CD4-positive, alpha-beta T cell treated with Interferon alpha-2 for 1 hour (primary cell): ENCODE measurements around the gene NDUFC1.
"Not testable (repeated sequence)": the region's sequence is repeated elsewhere in the genome, so short reads cannot be mapped to it uniquely, and the experiment has no call there.

Experiments used
- DNase-seq, 2 donors: peaks; one replicate each; pipeline ENCODE4 v3.0.0-alpha.2; 2020 to 2022

The NDUFC1 gene

GRCh38 chr4:139297001-139297410 is 5.3 kb downstream of the NDUFC1 start:
- DNase-seq = no peak

DNA sequence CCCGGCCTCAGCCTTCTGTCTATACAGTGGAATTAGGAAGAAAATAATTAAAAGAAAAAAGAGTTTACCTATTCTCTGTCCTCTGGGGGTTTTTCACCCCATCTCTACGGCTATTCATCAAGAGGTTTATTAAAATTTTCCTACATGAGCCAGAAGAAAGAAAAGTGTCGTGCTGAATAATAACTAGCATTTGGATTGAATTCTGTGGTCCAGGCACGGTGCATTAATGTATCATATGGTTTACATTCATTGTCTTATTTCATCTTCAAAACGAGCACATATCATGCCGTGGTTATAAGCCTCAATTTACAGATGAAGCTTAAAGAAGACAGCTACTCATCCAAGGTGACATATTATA is 6.4 kb downstream of the NDUFC1 start:
- DNase-seq = no peak

GRCh38 chr4:139295206-139295941 is 6.9 kb downstream of the NDUFC1 start:
- DNase-seq = peak; percentile 94 to 97

DNA sequence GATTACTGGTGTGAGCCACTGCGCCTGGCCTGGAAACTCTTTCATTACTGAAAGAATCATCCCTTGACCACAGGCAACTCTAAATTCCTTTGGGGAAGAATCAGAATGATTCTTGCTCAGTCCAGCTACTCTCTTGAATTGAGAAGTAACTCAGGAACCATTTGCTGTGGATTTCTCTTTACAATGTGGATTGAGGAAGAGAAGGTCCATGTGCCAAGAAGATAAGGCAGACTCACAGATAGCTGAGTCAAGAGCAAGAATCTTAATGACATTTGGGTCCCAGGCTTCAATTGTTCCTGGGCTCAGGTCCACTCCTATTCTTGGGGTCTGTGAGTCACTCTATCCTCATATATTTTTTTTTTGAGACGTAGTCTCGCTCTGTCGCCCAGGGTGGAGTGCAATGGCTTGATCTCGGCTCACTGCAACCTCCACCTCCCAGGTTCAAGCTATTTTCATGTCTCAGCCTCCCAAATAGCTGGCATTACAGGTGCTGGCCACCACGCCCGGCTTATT is 16.0 kb downstream of the NDUFC1 start:
- DNase-seq = no peak

DNA sequence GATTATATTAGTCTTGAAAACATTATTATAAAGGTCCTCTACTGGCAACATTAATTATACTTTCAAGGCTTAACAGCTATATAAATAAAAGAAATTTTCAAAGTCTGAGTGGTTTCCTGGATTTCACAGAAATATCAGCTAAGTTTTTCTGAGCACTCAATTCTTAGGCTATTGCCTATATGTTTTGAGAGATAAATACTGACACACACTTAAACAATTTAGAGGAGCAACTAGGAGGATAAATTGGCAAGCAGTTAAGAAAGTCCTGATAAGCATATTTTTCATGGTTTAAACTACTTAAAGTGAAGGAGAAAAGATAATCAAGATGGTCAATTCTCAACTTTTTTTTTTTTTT is 19.6 kb downstream of the NDUFC1 start:
- no peak for DNase-seq

DNA sequence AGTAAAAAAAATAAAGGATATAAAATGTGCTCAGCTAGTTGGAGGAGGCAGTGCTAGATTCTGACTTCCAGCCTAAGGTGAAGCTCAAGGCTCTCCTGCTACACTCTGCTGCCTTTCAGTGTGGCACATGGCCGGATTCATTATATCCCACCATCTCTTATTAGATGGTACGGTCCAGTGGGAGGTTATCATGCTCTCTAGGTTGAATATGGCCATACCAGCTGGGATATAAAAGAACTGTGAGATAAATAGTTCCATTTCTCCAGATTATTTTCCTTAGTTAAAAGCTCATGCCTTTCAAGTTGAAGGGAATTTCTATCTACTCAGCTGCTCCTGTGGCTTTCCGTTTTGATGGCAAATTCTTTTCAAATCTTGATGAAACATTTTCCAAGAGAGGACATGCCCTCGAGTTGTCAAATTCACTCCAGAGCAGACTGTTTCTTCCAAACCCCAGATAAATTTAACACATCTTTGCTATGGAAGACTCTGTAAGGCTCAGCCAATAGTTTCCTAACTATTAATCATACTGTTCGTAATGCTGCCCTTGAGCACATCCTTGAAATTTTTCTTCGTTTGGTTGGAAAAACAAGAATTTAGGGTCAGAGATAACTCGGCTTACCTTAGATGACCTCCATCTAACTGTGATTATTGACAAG is 20.1 kb downstream of the NDUFC1 start:
- DNase-seq = no peak

DNA sequence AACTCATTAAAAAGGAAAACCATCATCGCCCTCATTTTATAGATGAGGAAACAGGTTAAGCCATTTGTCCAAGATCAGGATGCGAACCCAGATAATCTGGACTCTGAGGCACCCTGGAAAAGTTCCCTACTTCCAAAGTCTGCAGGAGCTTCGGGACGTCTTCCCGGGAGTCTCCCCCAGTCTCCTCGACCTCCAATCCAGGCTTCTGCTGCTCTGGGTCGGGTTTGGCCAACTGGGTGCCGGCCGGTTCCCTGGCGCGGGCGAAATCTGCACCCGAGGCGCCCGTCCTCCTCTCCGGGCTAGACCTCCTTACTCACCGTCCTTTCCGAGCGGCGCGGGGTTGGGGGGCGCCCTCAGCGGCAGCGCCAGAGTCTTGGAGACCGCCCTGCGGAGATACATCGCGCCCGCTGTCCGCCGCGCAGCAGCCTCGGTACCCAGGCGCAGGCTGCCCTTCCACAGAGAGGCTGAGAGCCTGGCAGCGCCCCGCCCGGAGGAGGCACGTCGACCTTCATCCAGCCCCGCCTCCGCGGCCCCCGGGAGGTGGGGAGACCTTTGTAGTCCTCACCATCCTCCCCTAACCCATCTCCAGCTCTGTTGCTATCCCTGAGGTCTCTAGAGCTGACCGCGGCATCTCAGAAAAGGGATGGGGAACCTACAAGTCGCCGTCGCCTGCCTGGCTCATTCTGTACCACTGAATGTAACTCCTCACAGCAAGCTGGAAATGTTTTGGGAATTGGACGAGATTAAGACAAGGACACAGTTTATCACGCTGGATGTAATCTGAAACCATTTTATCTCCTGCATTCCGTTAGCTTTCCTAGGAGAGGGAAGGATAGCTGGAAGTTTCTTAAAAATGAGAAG is 22.3 kb downstream of the NDUFC1 start, which contains the start of gene MGARP:
Gene MGARP, minus strand, starts transcription at position 466 of the 861 bp plus-strand sequence. Its CDS starts 67 bp downstream, at position 399.
- peak in 1 of 2 donors; percentile 7 for DNase-seq

- DNase-seq = no peak
Measured at GRCh38 chr4:139278912-139279759, 23.1 kb downstream of the NDUFC1 start.

GRCh38 chr4:139278485-139278884 is 23.8 kb downstream of the NDUFC1 start:
- no peak for DNase-seq

DNA sequence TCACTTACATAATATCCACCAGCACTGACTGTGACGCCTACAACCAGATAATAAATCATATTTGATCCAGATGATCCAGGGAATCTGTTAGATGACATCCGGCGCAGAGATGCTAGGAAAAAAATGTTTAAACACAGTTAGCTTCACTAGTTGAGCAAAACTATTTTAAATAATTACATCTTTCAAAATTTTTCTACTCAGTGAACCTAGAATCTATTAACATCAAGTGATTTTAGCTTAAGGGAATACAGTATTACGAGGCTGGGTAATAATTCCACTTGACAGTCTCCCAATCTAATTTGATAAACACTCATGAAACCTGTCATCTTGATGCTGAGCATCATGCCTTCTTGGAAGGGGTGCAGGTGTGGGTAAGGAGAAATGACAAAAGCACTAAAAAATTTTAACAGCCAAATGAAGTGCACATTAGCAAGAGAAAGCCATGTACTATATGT is 27.0 kb downstream of the NDUFC1 start:
- DNase-seq = no peak

GRCh38 chr4:139274790-139275189 is 27.5 kb downstream of the NDUFC1 start:
- DNase-seq = no peak

GRCh38 chr4:139273835-139274234 is 28.4 kb downstream of the NDUFC1 start:
- no peak for DNase-seq

DNA sequence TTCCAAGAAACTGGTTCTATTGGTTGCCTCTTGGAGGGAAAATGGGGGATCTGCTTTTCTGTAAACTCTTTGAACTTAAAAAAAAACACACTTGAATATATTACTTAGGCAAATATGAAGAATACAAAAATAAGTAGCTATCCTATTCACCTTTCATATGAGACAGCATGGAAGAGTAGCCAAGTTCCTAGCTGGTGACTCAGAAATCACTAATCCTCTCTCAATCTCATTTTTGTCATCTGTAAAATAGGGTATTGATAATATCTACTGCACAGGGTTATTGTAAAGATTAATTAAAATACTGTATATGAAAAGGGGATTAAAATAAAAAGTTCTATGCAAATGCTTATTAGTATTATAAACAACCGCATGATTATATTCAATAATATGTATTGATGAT is 35.0 kb downstream of the NDUFC1 start:
- no peak for DNase-seq

- peak; percentile 66 to 77 for DNase-seq
Measured at GRCh38 chr4:139266583-139267257, 35.6 kb downstream of the NDUFC1 start.

DNA sequence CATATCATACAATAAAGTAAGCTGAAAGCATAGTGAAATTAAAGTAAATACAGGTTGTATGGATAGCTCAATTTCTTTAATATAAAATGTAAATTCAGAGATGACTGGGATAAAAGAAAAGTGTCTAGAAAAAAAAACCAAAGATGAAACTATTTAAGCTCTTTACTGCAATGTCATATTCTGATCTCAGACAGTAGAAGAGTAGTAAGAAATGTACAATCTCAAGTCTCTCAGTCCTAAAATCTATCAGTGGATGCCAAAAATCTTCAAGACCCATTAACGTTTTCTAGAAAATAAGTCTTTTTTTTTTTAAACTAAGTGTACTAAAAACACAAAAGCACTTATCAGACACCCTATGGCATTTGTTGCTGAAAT is 36.1 kb downstream of the NDUFC1 start:
- no peak for DNase-seq

- no peak for DNase-seq
Measured at GRCh38 chr4:139265654-139266053, 36.6 kb downstream of the NDUFC1 start.

- DNase-seq = no peak
Measured at GRCh38 chr4:139256349-139256748, 45.9 kb downstream of the NDUFC1 start.

- not testable (repeated sequence) for DNase-seq
Measured at GRCh38 chr4:139255581-139255980, 46.7 kb downstream of the NDUFC1 start.

DNA sequence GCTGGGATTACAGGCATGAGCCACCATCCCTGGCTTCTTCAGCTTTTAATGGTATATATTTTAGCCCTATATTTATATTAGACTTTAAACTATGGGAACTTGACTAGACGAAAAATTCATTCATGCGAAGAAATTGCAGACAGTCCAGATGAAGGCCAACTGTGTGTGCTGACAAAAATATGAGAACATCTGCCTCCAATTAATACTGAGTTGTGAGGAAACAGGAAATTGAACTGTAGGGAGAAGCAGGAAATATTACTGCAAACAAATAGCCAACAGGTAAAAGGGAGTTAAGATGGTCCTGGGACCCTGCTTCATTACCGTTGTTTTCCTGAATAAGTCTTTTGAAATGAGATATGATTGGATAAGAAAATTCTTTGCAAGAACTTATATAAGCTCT is 48.6 kb downstream of the NDUFC1 start:
- no peak for DNase-seq

DNA sequence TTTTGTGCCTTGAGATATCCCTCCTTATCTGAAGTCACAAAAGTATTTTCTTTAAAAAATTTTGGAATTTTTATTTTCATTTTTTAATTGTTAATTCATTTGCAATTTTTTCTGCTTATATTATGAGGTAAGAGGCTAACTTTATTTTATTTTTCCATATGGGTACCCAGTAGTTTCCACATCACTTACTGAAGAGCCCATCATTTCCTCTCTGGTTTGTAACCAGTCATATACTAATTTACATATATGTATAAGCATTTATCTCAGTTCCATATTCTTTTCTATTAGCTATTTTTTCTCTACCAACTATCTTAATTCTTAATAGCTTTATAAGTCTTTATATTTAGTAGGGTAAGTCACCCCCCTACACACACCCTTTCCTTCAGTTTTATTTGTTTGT is 49.2 kb downstream of the NDUFC1 start:
- DNase-seq = no peak

DNA sequence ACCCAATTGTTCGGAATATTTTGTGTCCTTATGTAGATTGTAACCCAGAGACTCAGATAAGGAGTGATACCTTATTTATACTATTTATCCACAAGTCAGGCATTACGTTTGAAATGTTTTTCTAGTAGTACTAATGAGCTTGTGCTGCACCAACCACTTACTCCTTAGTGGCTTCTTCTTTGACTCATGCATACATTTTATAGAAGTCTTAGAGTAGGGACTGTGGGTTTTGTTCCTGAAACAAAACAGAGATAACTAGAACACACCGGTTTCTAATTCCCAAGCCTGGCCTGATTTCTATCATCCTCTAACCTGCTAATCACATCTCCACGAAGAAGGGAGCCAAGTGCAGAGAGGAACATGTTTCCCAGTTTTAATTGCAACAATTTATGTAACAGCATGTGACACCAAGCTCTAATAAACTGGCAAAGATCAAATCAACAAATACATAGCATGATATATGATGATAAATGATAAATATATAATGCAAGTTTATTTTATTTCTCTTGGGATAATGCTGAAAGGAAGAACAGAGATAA is 54.5 kb downstream of the NDUFC1 start:
- DNase-seq = no peak

GRCh38 chr4:139247241-139247640 is 55.0 kb downstream of the NDUFC1 start:
- no peak for DNase-seq
